HL-60 (cell line): ENCODE measurements around the gene AKT1.

Experiments used
- DNase-seq, 2 experiments: peaks; one replicate each; pipeline ENCODE4 v3.0.0-alpha.2; 2010 to 2020; ENCODE audit warnings: low read depth in 1 of 2, low spot score in 1 of 2
- H3K27ac ChIP-seq: fragments of 250-450 bp; sonication (Bioruptor Pico); replicated peaks from 2 replicates; pipeline ENCODE4 v1.5.1; 2020; ENCODE audit warnings: mild to moderate bottlenecking, moderate library complexity
- H3K27me3 ChIP-seq: fragments of 250-450 bp; sonication (Bioruptor Pico); 2 replicates; pipeline ENCODE4 v1.5.1; 2021; ENCODE audit warnings: mild to moderate bottlenecking, moderate library complexity; ENCODE audit not compliant: insufficient read depth, poor library complexity, severe bottlenecking
- H3K4me3 ChIP-seq: replicated peaks from 2 replicates; pipeline ENCODE4 v1.5.1; 2011; ENCODE audit warnings: mild to moderate bottlenecking, control low read depth, low read length; ENCODE audit not compliant: insufficient read depth
- GABPA ChIP-seq: IDR thresholded peaks from 2 replicates; pipeline ENCODE4 v1.6.1; 2012; ENCODE audit warnings: low read depth
- POLR2AphosphoS5 ChIP-seq: IDR thresholded peaks from 2 replicates; pipeline ENCODE4 v1.6.1; 2012; ENCODE audit warnings: low read depth
- REST ChIP-seq: IDR thresholded peaks from 2 replicates; pipeline ENCODE4 v1.6.1; 2012; ENCODE audit warnings: low read depth; ENCODE audit not compliant: insufficient replicate concordance
- SPI1 ChIP-seq: IDR thresholded peaks from 2 replicates; pipeline ENCODE4 v1.6.1; 2012; ENCODE audit warnings: low read depth, mild to moderate bottlenecking, borderline replicate concordance
- TF ChIP-seq, protein P1 (sequence below): IDR thresholded peaks from one replicate; pipeline ENCODE4 v1.5.1; 2011; ENCODE audit warnings: low read length, control low read depth, inconsistent platforms; ENCODE audit not compliant: insufficient read depth

Gene AKT1

DNA sequence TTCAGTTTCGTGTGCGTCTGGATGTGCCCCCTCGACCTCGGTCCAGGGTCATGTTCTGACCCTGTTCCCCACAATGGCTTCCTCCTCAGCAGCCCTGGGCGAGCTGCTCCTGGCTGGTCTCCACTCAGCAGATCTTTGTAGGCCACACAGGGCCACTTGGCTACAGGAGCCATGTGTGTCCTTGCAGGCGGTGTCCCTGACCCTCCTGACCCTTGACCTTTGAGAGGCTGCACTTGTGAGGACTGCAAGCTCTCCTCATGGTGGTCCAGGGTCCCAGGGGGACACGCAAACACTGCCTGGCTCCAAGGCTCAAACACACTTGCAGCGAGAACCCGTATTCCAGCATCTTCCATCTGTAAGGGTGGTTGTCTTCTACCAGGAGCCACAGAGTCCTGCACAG lies 50.1 kb downstream of the AKT1 start:
- Histone ChIP-seq H3K4me3 (no peak overlapping the region), H3K27me3 (no peaks in the 10 kb centered on the region), H3K27ac (no peak overlapping the region)
- DNase-seq: no peak
- no peak for TF ChIP-seq GABPA
- TF ChIP-seq POLR2AphosphoS5: no peak
- TF ChIP-seq REST: no peak
- TF ChIP-seq, protein P1, sequence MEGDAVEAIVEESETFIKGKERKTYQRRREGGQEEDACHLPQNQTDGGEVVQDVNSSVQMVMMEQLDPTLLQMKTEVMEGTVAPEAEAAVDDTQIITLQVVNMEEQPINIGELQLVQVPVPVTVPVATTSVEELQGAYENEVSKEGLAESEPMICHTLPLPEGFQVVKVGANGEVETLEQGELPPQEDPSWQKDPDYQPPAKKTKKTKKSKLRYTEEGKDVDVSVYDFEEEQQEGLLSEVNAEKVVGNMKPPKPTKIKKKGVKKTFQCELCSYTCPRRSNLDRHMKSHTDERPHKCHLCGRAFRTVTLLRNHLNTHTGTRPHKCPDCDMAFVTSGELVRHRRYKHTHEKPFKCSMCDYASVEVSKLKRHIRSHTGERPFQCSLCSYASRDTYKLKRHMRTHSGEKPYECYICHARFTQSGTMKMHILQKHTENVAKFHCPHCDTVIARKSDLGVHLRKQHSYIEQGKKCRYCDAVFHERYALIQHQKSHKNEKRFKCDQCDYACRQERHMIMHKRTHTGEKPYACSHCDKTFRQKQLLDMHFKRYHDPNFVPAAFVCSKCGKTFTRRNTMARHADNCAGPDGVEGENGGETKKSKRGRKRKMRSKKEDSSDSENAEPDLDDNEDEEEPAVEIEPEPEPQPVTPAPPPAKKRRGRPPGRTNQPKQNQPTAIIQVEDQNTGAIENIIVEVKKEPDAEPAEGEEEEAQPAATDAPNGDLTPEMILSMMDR: no peak
- no peak for TF ChIP-seq SPI1

- TF ChIP-seq, protein P1: no peak
- TF ChIP-seq REST (no peak), GABPA (no peak), SPI1 (no peak), POLR2AphosphoS5 (no peak)
- Histone ChIP-seq H3K4me3 (no peak overlapping the region), H3K27me3 (no peaks in the 10 kb centered on the region), H3K27ac (no peak overlapping the region)
- DNase-seq: no peak
These were observed 51.1 kb downstream of the AKT1 start for GRCh38 chr14:104744484-104744883.

DNA sequence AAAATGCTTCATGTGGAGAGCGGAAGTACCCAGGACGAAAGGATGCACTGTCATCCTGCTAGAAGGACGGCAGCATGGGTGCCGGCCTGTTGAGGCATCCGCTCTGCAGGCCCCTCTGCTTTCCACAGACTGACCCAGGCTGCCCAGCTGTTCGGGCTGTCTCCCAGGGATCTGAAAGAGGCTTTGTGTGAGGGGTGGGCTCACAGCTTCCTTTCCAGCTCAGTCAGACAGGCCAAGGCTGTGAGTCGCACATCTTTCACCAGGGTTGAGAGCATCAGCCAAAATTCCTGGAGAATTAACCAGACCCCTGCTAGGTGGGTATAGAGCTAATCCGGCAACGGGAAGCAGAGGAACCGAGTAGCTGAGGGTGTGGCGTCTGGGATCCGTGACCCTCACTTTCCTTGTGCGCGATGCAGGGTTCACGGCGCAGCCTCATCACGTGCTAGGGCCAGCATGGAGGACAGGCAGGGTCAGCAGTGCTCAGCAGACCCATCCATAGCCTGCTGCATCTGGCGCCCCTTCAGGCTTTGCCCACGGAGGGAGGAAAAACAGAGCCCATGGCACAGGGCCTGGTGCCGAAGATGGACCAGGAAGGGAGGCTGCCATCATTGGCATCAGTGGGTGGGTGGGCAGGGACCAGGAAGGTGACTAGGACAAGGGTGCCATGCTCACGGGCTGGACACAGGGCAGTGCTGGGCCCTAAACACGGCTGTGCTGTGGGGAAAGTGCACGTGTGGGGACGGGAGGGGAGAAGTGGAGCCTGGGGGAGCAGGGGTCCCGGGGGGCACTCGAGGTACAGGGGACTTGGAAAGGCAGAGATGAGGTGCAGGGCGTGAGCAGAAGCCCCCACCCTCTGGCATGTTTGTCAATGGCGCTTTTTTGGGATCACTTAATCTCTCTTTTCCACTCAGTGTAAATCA lies 51.8 kb downstream of the AKT1 start:
- Histone ChIP-seq H3K27me3 (no peaks in the 10 kb centered on the region), H3K27ac (no peak overlapping the region), H3K4me3 (no peak overlapping the region)
- no peak for DNase-seq
- TF ChIP-seq SPI1 (no peak), POLR2AphosphoS5 (no peak)

DNA sequence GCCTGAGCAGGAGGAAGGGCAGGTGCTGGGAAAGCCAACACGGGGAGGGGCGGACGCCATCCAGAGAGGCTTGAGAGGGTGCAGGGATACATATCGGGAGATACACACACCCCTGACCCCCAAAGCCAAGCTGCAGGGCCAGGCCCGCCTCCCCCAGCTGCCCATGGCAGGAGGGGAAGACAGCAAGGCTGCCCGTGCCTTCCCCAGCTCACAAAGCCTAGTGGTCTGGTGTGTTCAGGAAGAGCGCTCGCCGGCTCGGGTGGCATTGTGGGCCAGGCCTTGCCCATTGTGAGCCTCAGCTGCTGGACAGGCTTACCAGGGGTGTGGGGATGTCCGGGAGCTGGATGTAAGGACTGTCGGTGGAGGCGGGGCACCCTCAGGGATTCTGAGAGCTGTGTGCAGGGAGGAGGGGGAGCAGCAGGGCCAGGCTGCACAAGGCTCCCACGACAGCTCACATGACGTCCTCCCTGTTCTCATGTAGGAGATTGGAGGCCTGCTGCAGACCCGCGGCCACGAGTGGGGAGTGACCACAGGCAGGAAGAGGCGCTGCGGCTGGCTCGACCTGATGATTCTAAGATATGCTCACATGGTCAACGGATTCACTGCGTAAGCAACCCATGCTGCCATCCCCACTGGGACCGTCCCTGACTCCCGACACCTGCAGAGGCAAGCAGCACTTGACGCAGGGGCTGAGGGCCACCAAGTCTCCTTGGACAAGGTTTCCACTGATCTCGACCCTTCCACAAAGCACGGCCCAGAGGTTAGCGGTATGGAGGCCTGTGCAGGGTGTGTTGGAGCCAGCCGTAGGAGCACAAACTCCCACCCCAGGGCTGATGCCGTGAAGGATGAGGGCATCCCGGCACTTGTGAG lies 52.7 kb downstream of the AKT1 start:
- TF ChIP-seq POLR2AphosphoS5: no peak
- TF ChIP-seq GABPA: no peak
- no peak for TF ChIP-seq SPI1
- TF ChIP-seq, protein P1: no peak
- TF ChIP-seq REST: no peak
- no peaks in the 10 kb centered on the region for H3K27me3 ChIP-seq
- no peak overlapping the region for H3K4me3 ChIP-seq
- H3K27ac ChIP-seq: no peak overlapping the region
- DNase-seq: no peak
